ENCODE measurements around the gene TRAPPC4. TPM values are rescaled to one million over a fixed set of nuclear protein-coding genes. Genes with fewer than 3 reads are reported as not detected.
"Not testable (repeated sequence)": the region's sequence is repeated elsewhere in the genome, so short reads cannot be mapped to it uniquely, and the experiment has no call there.

The TRAPPC4 gene
- total RNA-seq, 1 experiment from 2014 or later: 73.0 TPM

GRCh38 chr11:118980191-118980881 lies 38.2 kb upstream of the TRAPPC4 start:
- Histone ChIP-seq H3K9me3 (ENCODE audit: low read depth, low read length, poor library complexity, severe bottlenecking) (no peaks in the 10 kb centered on the region), H3K27me3 (replicated peaks; ENCODE audit: insufficient read depth, low read depth, low read length, poor library complexity) (no peaks in the 10 kb centered on the region), H3K4me1 (ENCODE audit: insufficient read depth, low read length, poor library complexity, severe bottlenecking) (peaks cover 7% of the 10 kb centered on the region), H3K36me3 (ENCODE audit: insufficient read depth, low read length, poor library complexity, severe bottlenecking) (no peaks in the 10 kb centered on the region), H3K27ac (ENCODE audit: low read depth, low read length, poor library complexity, severe bottlenecking) (no peak overlapping the region), H3K4me3 (ENCODE audit: low read depth, low read length, poor library complexity, severe bottlenecking) (no peak overlapping the region)
- TF ChIP-seq CTCF (conservative IDR thresholded peaks at IDR 0.05; ENCODE audit: low read depth, low read length) (no peak), EZH2 (IDR thresholded peaks at IDR 0.05; ENCODE audit: borderline replicate concordance, low read depth, low read length, poor library complexity, severe bottlenecking) (no peak)
- CTCF ChIA-PET: no interaction called here
- no TSS peak for BruUV-seq (replicated peaks)
- POLR2A ChIA-PET (ENCODE audit: low non-redundant PET): no interaction called here
- intact Hi-C loops (cut with micrococcal nuclease; ENCODE audit: unreplicated experiment): no loop called here
- no peak for DNase-seq (ENCODE audit: low spot score)

- H3K36me3 ChIP-seq (ENCODE audit: insufficient read depth, low read length, poor library complexity, severe bottlenecking); POLR2A ChIA-PET (ENCODE audit: low non-redundant PET); BruUV-seq (replicated peaks); H3K4me1 ChIP-seq (ENCODE audit: insufficient read depth, low read length, poor library complexity, severe bottlenecking); intact Hi-C loops (cut with micrococcal nuclease; ENCODE audit: unreplicated experiment); DNase-seq (ENCODE audit: low spot score); CTCF ChIA-PET; H3K4me3 ChIP-seq (ENCODE audit: low read depth, low read length, poor library complexity, severe bottlenecking); H3K27ac ChIP-seq (ENCODE audit: low read depth, low read length, poor library complexity, severe bottlenecking); H3K9me3 ChIP-seq (ENCODE audit: low read depth, low read length, poor library complexity, severe bottlenecking); H3K27me3 ChIP-seq (replicated peaks; ENCODE audit: insufficient read depth, low read depth, low read length, poor library complexity): not testable (repeated sequence)
Measured at GRCh38 chr11:118984337-118984736, 34.2 kb upstream of the TRAPPC4 start.

GRCh38 chr11:118984825-118985224 lies 33.7 kb upstream of the TRAPPC4 start:
- Histone ChIP-seq H3K36me3 (ENCODE audit: insufficient read depth, low read length, poor library complexity, severe bottlenecking) (no peaks in the 10 kb centered on the region), H3K27me3 (replicated peaks; ENCODE audit: insufficient read depth, low read depth, low read length, poor library complexity) (no peaks in the 10 kb centered on the region), H3K9me3 (ENCODE audit: low read depth, low read length, poor library complexity, severe bottlenecking) (no peaks in the 10 kb centered on the region), H3K4me1 (ENCODE audit: insufficient read depth, low read length, poor library complexity, severe bottlenecking) (no peaks in the 10 kb centered on the region), H3K4me3 (ENCODE audit: low read depth, low read length, poor library complexity, severe bottlenecking) (no peak overlapping the region), H3K27ac (ENCODE audit: low read depth, low read length, poor library complexity, severe bottlenecking) (no peak overlapping the region)
- ChIA-PET CTCF (interaction anchor here (0.6 kb wide), 1 partner anchor 287 kb away, joined by 3 read pairs; no protein-coding TSS in a partner anchor), POLR2A (ENCODE audit: low non-redundant PET) (no interaction called here)
- DNase-seq (ENCODE audit: low spot score): no peak
- intact Hi-C loops (cut with micrococcal nuclease; ENCODE audit: unreplicated experiment): no loop called here
- BruUV-seq (replicated peaks): no TSS peak
- TF ChIP-seq EZH2 (IDR thresholded peaks at IDR 0.05; ENCODE audit: borderline replicate concordance, low read depth, low read length, poor library complexity, severe bottlenecking) (no peak), CTCF (conservative IDR thresholded peaks at IDR 0.05; ENCODE audit: low read depth, low read length) (no peak)

GRCh38 chr11:118988280-118988679 lies 30.3 kb upstream of the TRAPPC4 start:
- POLR2A ChIA-PET (ENCODE audit: low non-redundant PET): no interaction called here

More at GRCh38 chr11:118988280-118988679, 30.3 kb upstream of the TRAPPC4 start:
- intact Hi-C loops (cut with micrococcal nuclease; ENCODE audit: unreplicated experiment): no loop called here
- Histone ChIP-seq H3K36me3 (ENCODE audit: insufficient read depth, low read length, poor library complexity, severe bottlenecking) (no peaks in the 10 kb centered on the region), H3K4me1 (ENCODE audit: insufficient read depth, low read length, poor library complexity, severe bottlenecking) (no peaks in the 10 kb centered on the region), H3K27ac (ENCODE audit: low read depth, low read length, poor library complexity, severe bottlenecking) (no peak overlapping the region), H3K27me3 (replicated peaks; ENCODE audit: insufficient read depth, low read depth, low read length, poor library complexity) (no peaks in the 10 kb centered on the region), H3K4me3 (ENCODE audit: low read depth, low read length, poor library complexity, severe bottlenecking) (no peak overlapping the region), H3K9me3 (ENCODE audit: low read depth, low read length, poor library complexity, severe bottlenecking) (no peaks in the 10 kb centered on the region)
- TF ChIP-seq CTCF (conservative IDR thresholded peaks at IDR 0.05; ENCODE audit: low read depth, low read length): no peak
- no peak for TF ChIP-seq EZH2 (IDR thresholded peaks at IDR 0.05; ENCODE audit: borderline replicate concordance, low read depth, low read length, poor library complexity, severe bottlenecking)
- CTCF ChIA-PET: no interaction called here
- BruUV-seq (replicated peaks): no TSS peak
- DNase-seq (ENCODE audit: low spot score): no peak

All from A673 (cell line).